CD4-positive, alpha-beta T cell treated with Interleukin-4 for 1 hour (primary cell): ENCODE measurements around the gene TBL2.
"Not testable (repeated sequence)": the region's sequence is repeated elsewhere in the genome, so short reads cannot be mapped to it uniquely, and the experiment has no call there.

Experiments used
- DNase-seq, 2 donors: peaks; one replicate each; pipeline ENCODE4 v3.0.0-alpha.2; 2020 to 2022

The TBL2 gene

DNA sequence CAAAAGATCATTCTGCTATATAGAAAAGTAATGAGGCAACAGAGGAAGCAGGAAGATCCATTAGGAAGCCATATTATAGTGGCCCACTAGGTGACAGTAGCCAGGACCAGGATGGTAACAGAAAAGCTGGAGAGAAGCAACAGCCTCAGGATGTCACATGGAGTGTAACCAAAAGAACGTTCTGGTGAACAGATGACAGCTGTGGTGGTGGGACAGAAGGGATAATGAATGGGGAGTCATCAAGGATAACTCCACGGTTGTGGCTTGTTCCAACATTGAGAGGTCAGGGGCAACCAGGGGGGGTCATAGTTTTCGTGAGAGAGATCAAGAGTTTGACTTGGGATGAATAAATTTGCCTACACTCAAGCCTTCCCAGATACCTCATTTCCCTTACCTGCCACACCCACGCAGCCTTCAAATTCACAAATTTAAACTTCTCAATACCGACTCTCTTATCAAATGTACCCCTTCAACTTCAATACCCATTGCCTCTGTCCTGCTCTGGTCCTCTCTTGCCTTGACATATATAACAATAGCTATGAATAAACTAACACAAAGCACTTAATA, 9.3 kb downstream of the TBL2 start:
- no peak for DNase-seq

- DNase-seq: no peak
Observed at GRCh38 chr7:73567846-73568685, 10.3 kb downstream of the TBL2 start.

- no peak for DNase-seq
Observed at GRCh38 chr7:73567140-73567539, 11.2 kb downstream of the TBL2 start.

GRCh38 chr7:73566431-73566830, 11.9 kb downstream of the TBL2 start:
- not testable (repeated sequence) for DNase-seq

- DNase-seq: no peak
Observed at GRCh38 chr7:73565675-73566340, 12.6 kb downstream of the TBL2 start.

- no peak for DNase-seq
Observed at GRCh38 chr7:73560109-73560835, 18.1 kb downstream of the TBL2 start.

DNA sequence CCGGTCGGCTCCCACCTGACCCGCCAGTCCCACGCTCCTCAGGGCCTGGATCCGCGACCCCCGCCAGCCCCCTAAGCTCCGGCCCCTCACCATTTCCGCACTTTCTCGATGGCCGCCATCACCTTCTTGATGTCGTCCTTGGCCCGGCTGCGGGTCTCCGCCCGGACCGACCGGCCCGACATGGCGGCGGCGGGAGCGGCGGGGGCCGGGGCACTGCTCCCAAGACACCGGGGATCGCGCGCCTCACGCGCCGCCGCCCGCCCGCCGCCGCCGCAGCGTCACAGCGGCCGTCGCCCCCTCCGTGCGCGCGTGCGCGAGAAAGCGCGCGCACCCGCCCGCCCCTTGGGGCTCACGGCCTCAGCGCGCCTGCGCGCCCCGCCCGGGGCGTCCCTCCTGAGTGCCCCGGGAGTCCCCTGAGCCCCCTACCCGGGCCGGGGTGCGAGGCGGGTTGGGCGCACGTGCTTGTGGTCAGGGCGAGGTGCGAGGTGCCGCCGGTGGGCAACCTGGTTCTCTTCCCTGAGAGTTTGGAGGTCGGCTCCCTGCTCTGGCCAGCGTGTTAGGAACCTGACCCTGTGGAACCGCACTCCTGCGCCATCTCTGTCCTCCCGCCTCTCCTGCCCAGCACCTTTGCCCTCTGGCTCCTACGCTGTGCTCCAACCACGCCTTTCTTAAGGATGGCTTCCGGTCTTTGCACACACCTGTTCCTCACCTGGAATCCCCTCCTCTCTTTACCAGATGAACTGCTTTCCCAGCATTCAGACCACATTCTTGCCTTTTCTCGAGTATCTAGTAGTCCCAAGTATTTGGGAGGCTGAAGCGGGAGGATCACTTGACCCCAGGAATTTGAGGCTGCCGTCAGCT, 20.8 kb downstream of the TBL2 start, which contains the start of gene BCL7B:
TSS of gene BCL7B (minus strand) at position 294 of the 861 bp plus-strand sequence. CDS start at position 182, 112 bp downstream.
- DNase-seq: peak; percentile 80 to 84

DNA sequence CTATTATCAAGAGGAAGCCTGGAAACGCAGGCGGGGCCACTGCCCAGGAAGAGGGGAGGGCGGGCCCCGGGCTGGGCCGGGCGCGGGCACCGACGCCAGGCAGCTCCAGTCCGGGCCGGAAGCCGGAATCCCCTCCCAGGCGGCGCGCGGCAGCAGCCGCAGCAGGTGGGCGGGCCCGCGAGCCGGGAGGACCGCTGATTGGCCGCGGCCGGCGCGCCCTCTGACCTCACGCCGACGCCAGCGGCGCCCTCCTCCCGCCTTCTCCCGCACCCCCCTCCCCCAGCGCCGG, 21.3 kb downstream of the TBL2 start:
- DNase-seq: peak; percentile 92 to 93

DNA sequence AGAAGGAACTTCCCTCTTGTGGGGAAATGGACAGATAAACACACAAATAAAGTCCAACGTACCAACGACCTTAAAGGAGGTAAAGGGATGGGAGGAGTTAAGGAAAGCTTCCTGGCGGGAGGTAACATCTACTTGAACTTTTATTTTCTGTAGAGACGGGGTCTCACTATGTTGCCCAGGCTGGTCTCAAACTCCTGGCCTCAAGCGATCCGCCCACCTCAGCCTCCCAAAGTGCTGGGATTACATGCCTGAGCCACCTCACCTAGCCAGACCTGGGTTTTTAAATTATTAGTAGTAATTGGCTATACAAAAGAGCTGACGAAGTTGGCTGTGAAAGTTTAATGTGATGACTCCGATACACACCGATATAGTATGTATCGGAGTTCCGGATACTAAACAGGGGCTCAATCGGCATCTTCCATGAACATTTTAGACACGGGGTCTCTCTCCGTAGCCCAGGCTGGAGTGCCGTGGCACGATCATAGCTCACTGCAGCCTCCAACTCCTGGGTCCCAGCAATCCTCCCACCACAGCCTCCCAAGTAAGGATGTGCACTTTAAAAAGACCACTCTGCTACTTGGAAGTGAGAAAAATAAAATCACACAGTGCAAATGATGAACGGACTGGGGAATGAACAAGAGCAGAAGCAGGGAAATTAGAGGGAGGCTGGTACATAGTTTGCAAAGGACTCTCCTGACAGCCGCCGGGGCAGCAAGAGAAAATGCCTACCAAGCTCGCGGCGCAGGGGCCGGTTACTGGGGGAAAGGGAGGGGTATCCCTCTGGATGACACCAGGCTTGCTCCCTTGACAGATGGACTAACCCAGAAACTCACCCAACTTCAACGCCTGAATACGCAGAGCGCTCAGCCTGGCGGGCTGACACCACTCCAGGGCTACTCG, 21.9 kb downstream of the TBL2 start:
- DNase-seq: no peak

DNA sequence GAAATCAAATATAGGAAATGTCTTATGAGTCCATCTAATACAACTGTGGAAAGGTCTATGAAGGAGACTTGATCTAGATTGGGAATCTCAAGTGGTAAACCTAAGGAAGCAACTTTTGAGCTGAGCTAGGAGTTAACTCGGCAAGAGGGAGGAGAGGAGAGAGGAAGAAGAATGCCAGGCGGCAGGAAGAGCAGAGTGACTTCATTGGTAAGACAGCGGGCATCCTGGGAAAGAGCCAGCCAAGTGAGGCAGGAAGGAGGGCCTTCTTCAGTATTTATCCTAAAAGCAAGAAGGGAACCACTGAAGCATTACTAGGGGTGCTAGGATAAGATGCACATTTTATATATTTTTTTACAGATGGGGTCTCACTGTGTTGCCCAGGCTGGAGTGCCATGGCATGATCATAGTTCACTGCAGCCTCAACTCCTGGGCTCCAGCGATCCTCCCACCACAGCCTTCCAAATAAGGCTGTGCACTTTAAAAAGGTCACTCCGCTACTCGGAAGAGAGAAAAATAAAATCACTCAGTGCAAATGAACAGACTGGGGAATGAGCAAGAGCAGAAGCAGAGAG, 22.9 kb downstream of the TBL2 start:
- DNase-seq: no peak

DNA sequence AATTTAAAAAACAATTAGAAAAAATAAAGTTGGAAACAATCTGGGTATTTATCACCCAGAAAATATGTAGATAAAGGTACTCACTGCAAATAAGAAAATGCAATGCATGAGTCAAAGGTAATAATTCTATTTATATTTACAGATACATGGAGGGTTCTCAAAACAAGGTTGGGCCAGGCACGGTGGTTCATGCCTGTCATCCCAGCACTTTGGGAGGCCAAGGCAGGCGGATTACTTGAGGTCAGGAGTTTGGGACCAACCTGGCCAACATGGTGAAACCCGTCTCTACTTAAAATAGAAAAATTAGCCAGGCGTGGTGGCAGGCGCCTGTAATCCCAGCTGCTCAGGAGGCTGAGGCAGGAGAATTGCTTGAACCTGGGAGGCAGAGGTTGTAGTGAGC, 28.3 kb downstream of the TBL2 start:
- not testable (repeated sequence) for DNase-seq

DNA sequence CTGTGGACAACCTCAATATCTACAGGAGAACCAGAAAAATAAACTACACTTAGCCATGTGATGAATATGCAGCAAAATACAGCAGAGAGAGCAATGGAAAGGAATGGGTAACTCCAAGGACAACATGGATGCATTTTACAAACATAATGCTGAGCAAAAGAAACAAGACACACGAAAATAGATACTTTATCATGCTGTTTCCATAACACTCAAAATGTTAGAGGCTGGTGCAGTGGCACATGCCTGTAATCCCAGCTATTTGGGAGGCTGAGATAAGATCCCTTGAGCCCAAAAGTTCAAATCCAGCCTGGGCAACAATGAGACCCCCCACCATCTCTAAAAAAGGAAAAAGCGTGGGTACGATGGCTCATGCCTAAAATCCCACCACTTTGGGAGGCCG, 29.2 kb downstream of the TBL2 start:
- no peak for DNase-seq

DNA sequence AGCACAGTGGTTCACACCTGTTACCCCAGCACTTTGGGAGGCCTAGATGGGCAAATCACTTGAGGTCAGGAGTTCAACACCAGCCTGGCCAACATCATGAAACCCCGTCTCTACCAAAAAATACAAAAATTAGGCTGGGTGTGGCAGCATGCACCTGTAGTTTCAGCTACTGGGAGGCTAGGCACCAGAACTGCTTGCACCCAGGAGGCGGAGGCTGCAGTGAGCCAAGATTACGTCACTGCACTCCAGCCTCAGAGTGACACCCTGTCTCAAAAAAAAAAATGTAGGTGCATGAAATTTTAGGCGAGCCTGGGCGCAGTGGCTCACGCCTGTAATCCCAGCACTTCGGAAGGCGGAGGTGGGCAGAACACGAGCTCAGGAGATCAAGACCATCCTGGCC, 30.5 kb downstream of the TBL2 start:
- no peak for DNase-seq

DNA sequence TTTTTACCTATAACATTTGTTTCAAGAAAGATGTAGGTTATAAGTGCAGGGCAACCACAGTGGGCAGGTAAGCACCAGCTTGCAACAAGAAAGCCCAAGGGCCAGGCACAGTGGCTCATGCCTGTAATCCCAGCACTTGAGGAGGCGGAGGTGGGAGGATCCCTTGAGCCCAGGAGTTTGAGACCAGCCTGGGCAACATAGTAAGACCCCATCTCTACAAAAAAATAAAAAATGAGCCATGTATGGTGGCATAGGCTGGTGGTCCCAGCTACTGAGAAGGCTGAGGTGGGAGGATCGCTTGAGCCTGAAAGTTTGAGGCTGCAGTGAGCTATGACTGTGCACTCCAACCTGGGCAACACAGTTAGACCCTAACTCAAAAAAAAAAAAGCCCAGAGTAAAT, 33.7 kb downstream of the TBL2 start:
- DNase-seq: no peak

DNA sequence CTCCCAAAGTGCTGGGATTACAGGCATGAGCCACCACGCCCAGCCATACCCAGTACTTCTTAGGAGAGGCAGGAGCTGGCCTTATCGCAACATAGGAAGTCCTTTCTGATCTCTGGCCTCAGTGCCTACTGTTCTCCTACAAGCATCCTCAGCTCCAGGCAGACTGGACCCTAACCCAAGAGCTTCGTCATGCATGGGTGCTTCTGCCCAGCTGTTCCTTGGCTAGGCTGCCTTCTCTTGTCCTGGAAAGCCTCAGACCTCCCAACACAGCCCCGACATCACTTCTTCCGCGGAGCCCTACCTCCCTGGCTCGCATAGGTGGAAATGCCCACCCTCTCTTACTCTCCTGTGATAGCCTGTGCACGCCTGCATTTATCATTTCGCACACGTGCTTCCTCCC, 36.7 kb downstream of the TBL2 start:
- no peak for DNase-seq

DNA sequence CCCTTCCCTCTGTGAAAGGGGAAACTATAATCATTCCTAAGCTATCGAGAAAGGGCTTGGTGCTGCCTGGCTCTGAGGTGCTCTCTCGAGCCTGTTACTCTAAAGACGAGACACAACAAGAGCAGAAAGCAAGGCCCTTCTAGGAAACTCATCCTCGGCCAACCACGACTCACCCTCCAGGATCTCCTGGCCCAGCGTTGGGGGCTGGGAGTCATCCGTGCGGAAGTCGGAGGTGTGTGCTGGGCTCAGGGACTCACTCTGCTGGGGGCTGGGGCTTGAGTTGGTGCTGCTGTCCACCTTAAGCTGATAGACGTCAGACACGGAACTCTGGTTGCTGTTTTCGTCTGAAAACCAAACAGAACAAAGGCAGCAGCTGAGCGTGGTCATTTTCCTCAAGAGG, 38.7 kb downstream of the TBL2 start:
- no peak for DNase-seq

DNA sequence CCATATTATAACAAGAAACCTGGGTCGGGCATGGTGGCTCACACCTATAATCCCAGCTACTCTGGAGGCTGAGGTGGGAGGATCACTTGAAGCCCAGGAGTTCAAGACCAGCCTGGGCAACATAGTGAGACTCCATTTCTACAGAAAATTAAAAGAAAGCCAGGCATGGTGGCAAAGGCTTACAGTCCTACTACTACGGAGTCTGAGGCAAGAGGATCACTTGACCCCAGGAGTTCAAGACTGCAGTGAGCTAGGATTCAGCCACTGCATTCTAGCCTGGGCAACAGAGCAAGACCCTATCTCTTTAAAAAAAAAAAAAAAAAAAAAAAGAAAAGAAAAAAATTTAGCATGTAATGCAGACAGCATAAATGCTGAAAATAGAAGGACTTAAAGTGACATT, 39.9 kb downstream of the TBL2 start:
- not testable (repeated sequence) for DNase-seq

GRCh38 chr7:73537051-73537450, 41.3 kb downstream of the TBL2 start:
- DNase-seq: no peak

DNA sequence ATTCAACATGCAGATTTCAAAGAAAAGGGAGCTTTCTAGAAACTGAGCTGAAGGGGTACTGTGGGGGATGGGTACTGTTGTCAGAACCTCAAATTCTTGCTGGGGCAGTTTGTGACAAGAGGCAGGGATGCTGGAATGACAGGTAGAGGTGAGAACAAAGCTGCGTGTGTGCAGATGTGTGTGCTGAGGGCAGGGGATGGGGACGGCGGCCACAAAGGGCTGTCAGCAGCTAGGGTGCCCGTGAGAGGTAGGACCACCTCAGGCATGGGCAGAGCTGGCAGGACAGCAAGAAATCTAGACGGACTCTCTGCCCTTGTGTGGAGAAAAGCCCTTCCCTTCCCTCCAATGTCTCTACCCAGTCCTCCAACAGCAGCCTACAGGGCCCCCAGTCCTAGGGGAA, 41.9 kb downstream of the TBL2 start:
- no peak for DNase-seq

DNA sequence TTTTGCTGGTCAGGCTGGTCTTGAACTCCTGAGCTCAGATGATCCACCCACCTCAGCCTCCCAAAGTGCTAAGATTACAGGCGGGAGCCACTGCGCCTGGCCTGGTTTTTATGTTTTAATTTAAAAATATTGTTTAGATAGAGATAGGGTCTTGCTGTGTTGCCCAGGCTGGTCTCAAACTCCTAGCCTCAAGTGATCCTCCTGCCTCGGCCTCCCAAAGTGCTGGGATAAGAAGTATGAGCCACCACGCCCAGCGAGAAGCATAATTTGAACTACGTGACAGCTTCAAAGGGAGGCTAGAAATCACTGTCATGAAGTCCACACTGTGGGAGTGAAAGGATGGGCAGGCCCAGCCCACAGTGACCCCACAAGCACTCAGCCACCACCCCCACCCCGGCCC, 42.5 kb downstream of the TBL2 start:
- DNase-seq: not testable (repeated sequence)

- no peak for DNase-seq
Observed at GRCh38 chr7:73533742-73534141, 44.6 kb downstream of the TBL2 start.
